Fibroblast of the aortic adventitia (primary cell): ENCODE results near the gene TUBB1. TPM values are rescaled to one million over a fixed set of nuclear protein-coding genes. Genes with fewer than 3 reads are reported as not detected.

Source experiments
- DNase-seq: peaks from one replicate; pipeline ENCODE4 v3.0.0-alpha.2; 2010; ENCODE audit warnings: low read depth
- H3K4me3 ChIP-seq: 2 replicates; pipeline ENCODE4 v1.5.1; 2011; ENCODE audit warnings: low read depth, mild to moderate bottlenecking, control low read depth, low read length, moderate library complexity
- CTCF ChIP-seq: IDR thresholded peaks from 2 replicates; pipeline ENCODE4 v1.5.1; 2011; ENCODE audit warnings: mild to moderate bottlenecking, low read length, control low read depth, inconsistent platforms; ENCODE audit not compliant: insufficient read depth
- total RNA-seq: library from RNA; depleted of rRNA; stranded (reverse); fragments of >200 nt; gene quantifications from 2 replicates; pipeline ENCODE4 v1.2.3, GENCODE V29; 2012; ENCODE audit warnings: low replicate concordance

The TUBB1 gene
- total RNA-seq, 1 donor: not detected

GRCh38 chr20:59075934-59076508 lies 56.8 kb downstream of the TUBB1 start:
- no peak overlapping the region for H3K4me3 ChIP-seq
- no peak for TF ChIP-seq CTCF
- no peak for DNase-seq

Other genes with a start within 250 kb of the TUBB1 start
- gene GNAS-AS1, start 168.5 kb upstream of the TUBB1 start, total RNA-seq: 0.25 and 0.81 TPM in 2 replicates
- gene GNAS, start 166.7 kb upstream of the TUBB1 start, total RNA-seq: 417 and 474 TPM in 2 replicates
- 14.4 and 46.1 TPM in 2 replicates for gene NELFCD, start 38.2 kb upstream of the TUBB1 start, total RNA-seq
- 38.0 and 51.0 TPM in 2 replicates for gene CTSZ, start 12.2 kb upstream of the TUBB1 start, total RNA-seq
- gene ATP5F1E, start 12.9 kb downstream of the TUBB1 start, total RNA-seq: 34.4 and 43.6 TPM in 2 replicates
- gene PRELID3B, start 23.4 kb downstream of the TUBB1 start, total RNA-seq: 28.7 and 75.7 TPM in 2 replicates
- gene ZNF831, start 144.4 kb downstream of the TUBB1 start, total RNA-seq: 0.98 TPM in 1 of 2 replicates, not detected in the other